GM18858 (cell line): ENCODE data around the gene MTHFR.

Experiments
- ATAC-seq: cut with Tn5 transposase; IDR thresholded peaks from one replicate; pipeline ENCODE4 v1.9.1; 2021; ENCODE audit not compliant: unreplicated experiment

The MTHFR gene

GRCh38 chr1:11761988-11762406 lies 43.8 kb downstream of the MTHFR start, which contains the start of gene C1orf167:
TSS of gene C1orf167 (plus strand) at chr1:11762193. CDS start at chr1:11764401, 2,208 bp downstream.
- no peak for ATAC-seq

- ATAC-seq: no peak
These were observed 44.5 kb downstream of the MTHFR start for GRCh38 chr1:11761285-11761684.

DNA sequence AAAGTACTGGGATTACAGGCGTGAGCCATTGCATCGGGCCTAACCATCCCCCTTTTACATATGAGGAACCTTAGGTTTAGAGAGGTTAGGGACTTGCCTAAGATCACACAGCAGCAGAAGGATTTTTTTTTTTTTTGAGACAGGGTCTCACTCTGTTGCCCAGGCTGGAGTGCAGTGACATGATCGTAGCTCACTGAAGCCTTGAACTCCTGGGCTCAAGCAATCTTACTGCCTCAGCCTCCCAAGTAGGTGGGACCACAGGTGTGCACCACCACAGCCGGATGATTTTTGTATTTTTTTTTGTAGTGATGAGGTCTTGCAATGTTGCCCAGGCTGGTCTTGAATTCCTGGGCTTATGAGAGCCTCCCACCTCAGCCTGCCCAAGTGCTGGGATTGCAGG lies 46.0 kb downstream of the MTHFR start:
- ATAC-seq: no peak

DNA sequence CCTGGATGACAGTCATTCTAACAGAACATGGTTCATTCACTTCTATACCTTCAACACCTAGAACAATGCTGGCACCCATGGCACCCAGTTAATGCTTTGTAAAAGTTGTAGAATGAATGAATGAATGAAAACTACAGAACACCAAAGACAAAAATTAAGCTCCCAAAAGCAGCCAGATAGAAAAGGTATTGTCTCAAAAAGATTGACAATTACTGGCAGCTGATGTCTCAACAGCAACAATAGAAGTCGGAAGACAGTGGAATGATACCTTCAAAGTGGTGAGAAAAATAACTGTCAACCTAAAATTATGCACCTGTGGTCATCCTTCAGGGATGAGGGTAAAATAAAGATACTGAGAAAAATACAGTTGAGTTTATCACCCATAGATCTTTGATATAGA lies 48.7 kb downstream of the MTHFR start:
- ATAC-seq: no peak

DNA sequence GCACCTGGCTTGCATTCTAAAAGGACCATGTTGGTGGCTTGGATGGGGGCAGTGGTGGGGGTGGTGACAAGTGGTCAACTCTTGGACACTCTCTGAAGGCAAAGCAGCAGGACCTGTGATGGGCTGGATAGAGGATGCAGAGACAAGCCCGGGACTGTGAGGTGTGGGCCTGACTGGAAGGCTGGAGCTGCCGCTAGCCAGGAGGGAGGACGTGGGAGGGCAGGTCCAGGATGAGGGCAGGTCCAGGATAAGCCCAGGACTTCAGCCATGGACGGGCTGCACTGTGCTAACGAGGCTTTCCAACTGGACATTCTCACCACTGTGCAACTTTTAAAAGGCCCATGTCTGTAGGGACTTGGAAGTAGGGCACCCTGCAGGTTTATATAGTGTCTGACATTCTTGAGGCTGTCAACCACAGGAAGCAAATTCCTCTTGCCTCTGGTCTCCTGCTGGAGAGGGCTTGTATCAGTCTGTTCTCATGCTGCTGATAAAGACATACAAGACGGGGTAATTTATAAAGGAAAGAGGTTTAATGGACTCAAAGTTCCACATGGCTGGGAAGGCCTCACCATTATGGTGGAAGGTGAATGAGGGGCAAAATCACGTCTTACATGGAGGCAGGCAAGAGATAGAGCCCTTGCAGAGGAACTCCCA lies 52.1 kb downstream of the MTHFR start:
- no peak for ATAC-seq

- no peak for ATAC-seq
These were observed 53.2 kb downstream of the MTHFR start for GRCh38 chr1:11752359-11753088.

GRCh38 chr1:11751087-11751486 lies 54.7 kb downstream of the MTHFR start:
- no peak for ATAC-seq

GRCh38 chr1:11749996-11750395 lies 55.8 kb downstream of the MTHFR start:
- no peak for ATAC-seq

DNA sequence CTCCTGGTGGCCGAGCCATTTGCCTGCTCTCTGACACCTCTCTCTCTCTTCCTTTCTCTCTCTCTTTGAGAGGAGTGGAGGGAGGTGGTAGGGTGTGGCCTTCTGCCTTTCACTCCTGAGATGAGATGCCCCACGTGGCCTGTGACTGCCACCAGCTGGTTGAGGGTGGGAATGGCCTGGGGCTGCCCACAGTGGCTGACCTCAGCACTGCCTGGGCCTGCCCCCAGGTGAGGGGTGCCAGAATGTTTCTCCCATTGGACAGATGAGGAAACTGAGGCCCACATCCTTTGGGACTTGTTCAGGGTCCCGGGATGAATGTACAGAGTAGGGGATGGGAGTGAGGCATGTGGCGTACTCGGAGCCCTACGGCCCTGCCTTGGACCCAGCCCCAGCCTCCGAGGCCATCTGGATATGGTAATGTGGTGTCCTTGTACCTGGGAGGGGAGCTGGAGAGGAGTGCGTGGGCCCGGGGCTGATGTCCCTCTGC lies 56.5 kb downstream of the MTHFR start:
- no peak for ATAC-seq

- no peak for ATAC-seq
These were observed 57.2 kb downstream of the MTHFR start for GRCh38 chr1:11748294-11749202.

DNA sequence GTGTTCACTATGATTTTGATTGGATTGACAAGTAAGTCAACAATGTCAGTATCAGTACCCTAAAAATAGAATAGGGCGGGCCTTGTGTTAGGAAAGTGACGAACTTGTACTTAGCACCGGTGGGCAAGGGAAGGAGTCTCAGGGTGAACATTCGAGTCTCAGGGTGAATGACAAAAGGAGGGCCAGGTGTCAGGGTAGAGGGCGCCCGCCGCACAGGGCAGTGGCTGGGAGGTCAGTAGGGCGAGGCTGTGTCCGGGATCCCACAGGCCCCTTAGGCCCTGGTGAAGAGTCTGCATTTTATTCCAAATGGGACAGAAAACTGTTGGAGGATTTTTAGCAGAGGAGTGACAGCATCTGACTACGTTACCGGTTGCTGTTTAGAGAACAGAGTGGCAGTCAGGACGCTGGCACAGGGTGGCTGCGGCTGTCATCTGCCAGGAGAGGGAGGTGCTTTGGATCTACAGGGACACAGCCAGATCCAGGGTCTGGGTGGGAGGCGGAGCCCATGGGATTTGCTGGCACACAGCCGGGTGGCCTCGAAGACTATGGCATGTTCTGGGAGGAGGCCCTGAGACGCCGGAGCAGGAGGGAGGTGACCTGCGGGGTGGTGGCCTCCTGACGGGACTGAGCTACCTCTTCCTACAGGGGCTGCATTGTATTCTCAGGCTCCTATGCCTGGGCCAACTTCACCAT lies 58.8 kb downstream of the MTHFR start:
- no peak for ATAC-seq

GRCh38 chr1:11746092-11746491 lies 59.7 kb downstream of the MTHFR start:
- no peak for ATAC-seq

DNA sequence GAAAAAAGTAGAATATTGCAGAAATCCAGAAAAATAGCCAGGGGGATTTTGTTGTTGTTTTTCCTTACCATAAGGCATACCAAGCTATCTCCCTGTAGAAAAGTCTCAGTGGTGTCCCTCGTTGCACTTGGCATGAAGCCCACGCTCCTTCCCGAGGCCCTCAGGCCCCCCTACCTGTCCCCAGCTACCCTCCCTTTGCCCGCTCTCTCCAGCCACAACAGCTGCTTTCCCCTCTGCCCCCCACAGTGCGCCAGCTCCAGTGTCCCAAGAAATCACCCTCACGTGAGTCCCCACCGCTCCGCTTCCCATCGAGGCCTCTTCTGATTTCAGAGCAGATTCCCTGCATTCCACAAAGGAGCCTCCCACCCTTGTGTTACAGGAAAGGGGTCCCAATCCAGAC lies 61.5 kb downstream of the MTHFR start:
- no peak for ATAC-seq

- no peak for ATAC-seq
These were observed 63.7 kb downstream of the MTHFR start for GRCh38 chr1:11741919-11742558.

DNA sequence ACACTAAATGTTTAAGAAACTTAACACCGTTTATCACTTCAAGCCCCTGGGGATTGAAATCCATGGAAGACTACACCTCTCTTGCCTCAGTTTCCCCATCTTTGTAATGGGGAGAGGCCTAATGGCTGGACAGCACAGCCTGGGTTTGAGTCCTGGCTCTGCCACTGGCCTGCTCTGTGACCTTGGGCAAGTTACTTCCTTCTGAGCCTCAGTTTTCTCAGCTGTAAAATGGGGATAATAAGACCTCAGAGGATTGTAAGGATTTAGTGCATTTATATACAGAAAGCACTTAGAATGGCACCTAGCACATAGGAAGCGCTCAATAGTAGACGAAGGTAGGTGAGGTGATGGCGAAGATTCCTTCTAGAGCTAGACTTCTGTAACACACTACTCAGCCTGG lies 64.3 kb downstream of the MTHFR start:
- no peak for ATAC-seq

DNA sequence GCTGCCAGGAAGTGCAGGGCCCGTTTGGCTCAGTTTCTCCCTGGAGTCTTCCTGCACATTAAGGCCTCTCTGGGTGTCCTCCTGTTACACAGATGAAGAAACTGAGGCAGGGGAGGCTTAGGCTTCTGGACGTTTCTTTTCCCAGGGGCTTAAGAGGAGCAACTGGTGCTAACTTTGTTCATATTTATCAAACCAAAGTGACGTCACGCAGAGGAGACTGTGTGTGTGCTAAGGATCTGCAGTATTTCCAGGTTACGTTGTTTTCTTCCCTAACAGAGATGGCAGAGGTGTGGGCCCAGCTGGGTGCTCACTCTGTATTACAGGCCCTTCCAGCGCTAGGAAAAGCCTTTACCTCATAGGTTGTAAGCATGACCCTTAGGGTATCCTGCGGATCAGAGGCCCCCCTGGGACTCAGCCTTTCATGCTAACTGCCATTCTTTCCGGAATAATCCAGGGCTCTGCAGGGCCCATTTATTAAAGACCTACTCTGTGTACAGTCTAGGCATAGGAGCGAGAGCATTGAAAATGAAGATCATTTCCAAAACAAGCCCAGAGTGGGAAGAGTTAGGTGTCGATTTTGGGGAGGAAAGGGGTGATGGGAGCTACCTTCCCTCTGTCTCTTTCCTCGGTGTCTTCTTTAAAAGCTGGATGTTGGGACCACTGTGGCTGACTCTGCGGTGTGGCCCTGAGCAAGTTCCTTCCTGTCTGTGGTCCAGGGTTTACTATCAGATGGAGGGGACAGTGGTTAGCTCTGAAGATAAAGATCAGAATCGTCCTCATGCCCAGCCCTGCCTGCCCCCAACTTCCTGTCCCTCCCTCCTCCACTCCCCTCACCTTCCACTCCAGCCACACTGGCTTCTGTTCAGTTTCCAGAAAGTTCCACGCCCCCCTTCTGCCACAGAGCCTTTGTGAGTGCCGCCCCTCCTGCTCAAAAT lies 65.2 kb downstream of the MTHFR start:
- no peak for ATAC-seq

DNA sequence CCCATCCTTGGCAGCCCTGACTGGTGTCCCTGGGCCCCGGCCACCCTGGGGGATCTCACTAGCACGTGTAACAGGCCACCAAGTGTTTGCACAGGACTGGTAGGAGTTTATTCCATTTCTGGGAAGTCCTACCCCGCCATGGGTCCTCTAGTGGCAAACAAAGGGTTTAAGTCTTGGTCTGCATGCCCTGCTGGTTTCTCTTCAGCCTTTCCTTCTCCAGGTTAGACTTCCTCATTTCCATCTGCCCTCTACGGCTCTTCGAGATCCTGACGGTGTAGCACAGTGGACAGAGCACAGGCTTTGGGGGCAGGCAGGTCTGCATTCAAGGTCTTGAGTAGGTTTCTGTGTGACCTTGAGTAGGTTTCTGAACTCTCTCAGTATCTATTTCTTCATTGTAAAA lies 67.0 kb downstream of the MTHFR start:
- no peak for ATAC-seq

GRCh38 chr1:11738096-11738495 lies 67.7 kb downstream of the MTHFR start:
- no peak for ATAC-seq
